GM13976 (cell line): ENCODE results near the gene HIVEP3.

Source experiments
- DNase-seq: peaks from one replicate; pipeline ENCODE4 v3.0.0; 2012; ENCODE audit warnings: low spot score
- CTCF ChIP-seq: IDR thresholded peaks from 2 replicates; pipeline ENCODE4 v1.5.1; 2012; ENCODE audit warnings: borderline replicate concordance, mild to moderate bottlenecking; ENCODE audit not compliant: insufficient read depth; ENCODE audit errors: extremely low read depth, missing control alignments, control extremely low read depth
- in situ Hi-C: fragments of 300-500 bp; cut with MboI; formaldehyde crosslinking; loops from one replicate; pipeline ENCODE4 v1.12.0; 2022; ENCODE audit warnings: low sequenced_read_pairs, mixed read lengths, inconsistent platforms; ENCODE audit not compliant: unreplicated experiment

The HIVEP3 gene

GRCh38 chr1:41496080-41497055 is 422.4 kb downstream of the HIVEP3 start:
- no peak for TF ChIP-seq CTCF
- in situ Hi-C loops = no loop called here
- DNase-seq = peak; percentile 87

- peak; percentile 25 for TF ChIP-seq CTCF
- in situ Hi-C loops = no loop called here
- DNase-seq = no peak
Observed at GRCh38 chr1:41495210-41495948, 423.3 kb downstream of the HIVEP3 start.

- in situ Hi-C loops = no loop called here
- no peak for DNase-seq
- TF ChIP-seq CTCF = no peak
Observed at GRCh38 chr1:41494351-41495209, 424.1 kb downstream of the HIVEP3 start.

- in situ Hi-C loops = no loop called here
- no peak for TF ChIP-seq CTCF
- no peak for DNase-seq
Observed at GRCh38 chr1:41493626-41494350, 424.9 kb downstream of the HIVEP3 start.

GRCh38 chr1:41493117-41493536 is 425.6 kb downstream of the HIVEP3 start:
- DNase-seq = no peak
- in situ Hi-C loops = no loop called here

More at GRCh38 chr1:41493117-41493536, 425.6 kb downstream of the HIVEP3 start:
- TF ChIP-seq CTCF = no peak
